Gastroesophageal sphincter (tissue), 4 donors: Measurements from ENCODE around the gene COG5. TPM values are rescaled to one million over a fixed set of nuclear protein-coding genes. Genes with fewer than 3 reads are reported as not detected.

Experiments used
- ATAC-seq: fragments of 150-250 bp; one replicate; pipeline ENCODE4 v1.9.1; 2016; ENCODE audit warnings: mild to moderate bottlenecking, moderate library complexity
- H3K27ac ChIP-seq, 4 donors: fragments of 200-600 bp; sonication (generic) in 3 of 4; 1 replicate in 3 of 4; 2 replicates in 1 of 4; pipeline ENCODE4 v1.5.1; 2016 to 2019
- H3K27me3 ChIP-seq: fragments of 200-600 bp; sonication (generic); one replicate; pipeline ENCODE4 v1.5.1; 2019
- H3K36me3 ChIP-seq, 2 donors: fragments of 200-600 bp; sonication (generic); one replicate each; pipeline ENCODE4 v1.5.1; 2019; ENCODE audit warnings: control low read depth in 1 of 2
- H3K4me1 ChIP-seq, 3 donors: fragments of 200-600 bp; sonication (generic); 1 replicate in 2 of 3; 2 replicates in 1 of 3; pipeline ENCODE4 v1.5.1; 2016 to 2019; ENCODE audit warnings: control low read depth in 2 of 3
- H3K4me3 ChIP-seq, 2 donors: fragments of 200-600 bp; sonication (generic); one replicate each; pipeline ENCODE4 v1.5.1; 2019; ENCODE audit warnings: mild to moderate bottlenecking in 1 of 2, moderate library complexity in 1 of 2
- H3K9me3 ChIP-seq, 3 donors: fragments of 200-600 bp; sonication (generic); one replicate each; pipeline ENCODE4 v1.5.1; 2017 to 2019; ENCODE audit warnings: control low read depth in 2 of 3
- EP300 ChIP-seq: sonication (generic); formaldehyde crosslinking; IDR thresholded peaks from one replicate; pipeline ENCODE4 v1.6.1; 2017; ENCODE audit warnings: antibody characterized with exemption, mild to moderate bottlenecking
- POLR2A ChIP-seq, 2 donors: fragments of 450-650 bp; IDR thresholded peaks; one replicate each; pipeline ENCODE4 v1.6.1; 2017; ENCODE audit warnings: antibody characterized with exemption in 2 of 2, mild to moderate bottlenecking in 2 of 2, moderate library complexity in 1 of 2
- POLR2AphosphoS5 ChIP-seq: sonication (generic); formaldehyde crosslinking; IDR thresholded peaks from one replicate; pipeline ENCODE4 v1.6.1; 2017; ENCODE audit warnings: antibody characterized with exemption
- WGBS, 2 donors: methylation state at CpG; one replicate each; pipeline ENCODE4 v1.1.5; 2018; ENCODE audit warnings: low coverage in 1 of 2; 5-methylcytosine and 5-hydroxymethylcytosine counted together
- total RNA-seq, 4 donors: library from RNA; depleted of rRNA; stranded (reverse); fragments of >200 nt; gene quantifications; one replicate each; pipeline ENCODE4 v1.1.0, GENCODE V29; 2016
- TF ChIP-seq, protein P1 (sequence below), 4 experiments: fragments of 200-600 bp in 2 of 4; fragments of 450-650 bp in 2 of 4; sonication (generic) in 1 of 4; IDR thresholded peaks; one replicate each; pipeline ENCODE4 v1.5.1; 2017 to 2019; ENCODE audit warnings: antibody characterized with exemption in 4 of 4, mild to moderate bottlenecking in 2 of 4, moderate library complexity in 2 of 4

Gene COG5
- total RNA-seq, 4 donors from 2014 or later, result 31.6 to 50.4 (median 41.1) TPM

DNA sequence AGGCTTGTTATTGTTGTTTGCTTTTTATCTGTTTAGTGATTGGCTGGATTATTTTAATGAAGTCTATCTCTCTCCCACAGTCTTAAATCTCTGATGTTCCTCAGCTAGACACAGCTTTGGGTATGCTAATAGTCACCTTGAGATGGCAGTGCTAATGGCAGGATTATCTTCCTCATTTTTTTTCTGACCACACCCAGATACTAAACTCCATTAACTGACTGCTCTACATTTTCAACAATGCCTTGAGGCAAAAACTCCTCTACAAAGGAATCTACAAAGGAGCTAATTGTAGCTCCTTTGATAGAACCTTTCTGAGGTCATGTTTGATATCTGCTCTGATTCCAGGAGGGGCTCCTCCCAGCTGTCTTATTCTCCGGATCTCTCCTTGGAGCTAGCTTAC lies 272.3 kb downstream of the COG5 start:
- no peak for ATAC-seq
- Histone ChIP-seq H3K4me1 (peaks cover 0 to 6% (median 0%) of the 10 kb centered on the region in 3 donors), H3K27me3 (no peaks in the 10 kb centered on the region), H3K9me3 (no peaks in the 10 kb centered on the region), H3K27ac (no peak overlapping the region), H3K4me3 (no peak overlapping the region), H3K36me3 (peaks cover 0 to 30% of the 10 kb centered on the region in 2 donors)
- 100% methylated on average over 1 of the region's 1 CpG; no CpG with 5 or more reads in 1 of the 2 donors for WGBS, 2 donors
- TF ChIP-seq POLR2A (IDR thresholded peaks at IDR 0.05), result no peak
- TF ChIP-seq EP300, result no peak
- no peak for TF ChIP-seq POLR2AphosphoS5
- TF ChIP-seq, protein P1, sequence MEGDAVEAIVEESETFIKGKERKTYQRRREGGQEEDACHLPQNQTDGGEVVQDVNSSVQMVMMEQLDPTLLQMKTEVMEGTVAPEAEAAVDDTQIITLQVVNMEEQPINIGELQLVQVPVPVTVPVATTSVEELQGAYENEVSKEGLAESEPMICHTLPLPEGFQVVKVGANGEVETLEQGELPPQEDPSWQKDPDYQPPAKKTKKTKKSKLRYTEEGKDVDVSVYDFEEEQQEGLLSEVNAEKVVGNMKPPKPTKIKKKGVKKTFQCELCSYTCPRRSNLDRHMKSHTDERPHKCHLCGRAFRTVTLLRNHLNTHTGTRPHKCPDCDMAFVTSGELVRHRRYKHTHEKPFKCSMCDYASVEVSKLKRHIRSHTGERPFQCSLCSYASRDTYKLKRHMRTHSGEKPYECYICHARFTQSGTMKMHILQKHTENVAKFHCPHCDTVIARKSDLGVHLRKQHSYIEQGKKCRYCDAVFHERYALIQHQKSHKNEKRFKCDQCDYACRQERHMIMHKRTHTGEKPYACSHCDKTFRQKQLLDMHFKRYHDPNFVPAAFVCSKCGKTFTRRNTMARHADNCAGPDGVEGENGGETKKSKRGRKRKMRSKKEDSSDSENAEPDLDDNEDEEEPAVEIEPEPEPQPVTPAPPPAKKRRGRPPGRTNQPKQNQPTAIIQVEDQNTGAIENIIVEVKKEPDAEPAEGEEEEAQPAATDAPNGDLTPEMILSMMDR (IDR thresholded peaks at IDR 0.05), result no peak

DNA sequence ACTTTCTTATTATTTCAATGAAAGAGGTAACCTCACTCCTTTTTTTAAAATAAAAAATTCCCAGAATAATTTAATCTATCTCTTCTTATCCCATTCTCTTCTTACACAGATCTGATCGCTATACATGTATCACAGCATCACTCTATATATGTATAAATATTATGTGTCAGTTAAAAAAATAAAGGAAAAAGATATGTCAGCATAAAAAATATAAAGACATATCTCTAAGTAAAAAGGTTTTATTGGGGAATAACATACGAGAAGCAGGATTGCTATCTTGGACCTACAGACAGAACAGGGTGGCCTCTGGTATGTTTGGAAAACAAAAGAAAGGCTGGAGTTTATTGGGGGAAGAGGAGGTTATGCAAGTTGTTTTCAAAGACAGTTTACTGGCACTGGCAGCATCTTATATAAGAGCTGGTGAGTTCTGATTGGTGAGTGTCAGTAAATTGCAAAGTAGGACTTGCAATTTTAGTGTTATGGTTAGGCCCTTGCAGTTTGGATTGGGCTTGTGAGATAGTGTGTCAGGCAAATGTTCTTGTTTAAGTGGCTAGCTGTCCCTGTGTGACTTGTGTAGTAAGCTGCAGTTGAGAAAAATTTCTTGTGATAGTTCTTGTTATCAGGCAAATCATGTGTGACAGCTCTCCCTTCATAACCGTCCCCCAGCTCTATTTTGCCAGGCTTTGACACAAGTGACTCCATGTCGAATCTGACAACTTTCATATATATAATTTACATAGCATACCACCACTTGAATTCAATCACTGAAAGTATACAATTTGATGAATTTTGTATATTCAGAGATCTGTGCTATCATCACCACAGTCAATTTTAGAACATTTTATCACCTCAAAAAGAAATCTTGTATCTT lies 276.7 kb downstream of the COG5 start:
- no peaks in the 10 kb centered on the region for H3K27me3 ChIP-seq
- H3K9me3 ChIP-seq, result no peaks in the 10 kb centered on the region
- peaks cover 0 to 6% (median 0%) of the 10 kb centered on the region in 3 donors for H3K4me1 ChIP-seq
- H3K27ac ChIP-seq, result no peak overlapping the region
- no peak overlapping the region for H3K4me3 ChIP-seq
- ATAC-seq, result peak; percentile 36
- WGBS, 2 donors, result 70% methylated on average over 3 to 4 of the region's 4 CpGs
- H3K36me3 ChIP-seq, result peaks cover 0 to 26% of the 10 kb centered on the region in 2 donors
- TF ChIP-seq, protein P1 (IDR thresholded peaks at IDR 0.05), result no peak
- TF ChIP-seq POLR2AphosphoS5, result no peak
- no peak for TF ChIP-seq EP300
- TF ChIP-seq POLR2A (IDR thresholded peaks at IDR 0.05), result no peak

DNA sequence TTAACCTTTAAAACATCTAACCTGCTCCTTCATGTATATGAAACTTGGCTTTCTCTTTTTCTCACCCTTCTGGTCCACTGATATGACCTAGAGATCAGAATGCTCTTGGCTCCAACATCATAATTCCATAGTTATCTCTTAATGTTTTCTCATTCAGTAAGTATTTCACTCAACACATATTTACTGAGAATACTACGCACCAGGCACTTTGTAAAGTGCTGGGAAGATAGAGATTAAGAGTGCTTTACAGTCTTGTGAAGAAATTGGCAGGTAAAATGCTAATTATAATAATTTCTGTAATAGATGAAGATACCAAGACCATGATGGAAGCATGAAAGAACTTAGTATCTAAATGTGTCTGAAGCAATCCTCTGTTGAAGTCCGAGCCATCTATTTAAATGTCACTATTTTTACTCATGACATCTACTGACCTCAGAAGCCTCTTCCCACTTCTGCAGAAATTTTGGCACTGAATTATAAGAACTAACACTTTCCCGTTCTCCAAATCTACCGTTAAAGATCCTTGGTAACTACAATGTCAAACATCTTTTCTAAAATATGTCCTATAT lies 278.7 kb downstream of the COG5 start:
- no peak for ATAC-seq

DNA sequence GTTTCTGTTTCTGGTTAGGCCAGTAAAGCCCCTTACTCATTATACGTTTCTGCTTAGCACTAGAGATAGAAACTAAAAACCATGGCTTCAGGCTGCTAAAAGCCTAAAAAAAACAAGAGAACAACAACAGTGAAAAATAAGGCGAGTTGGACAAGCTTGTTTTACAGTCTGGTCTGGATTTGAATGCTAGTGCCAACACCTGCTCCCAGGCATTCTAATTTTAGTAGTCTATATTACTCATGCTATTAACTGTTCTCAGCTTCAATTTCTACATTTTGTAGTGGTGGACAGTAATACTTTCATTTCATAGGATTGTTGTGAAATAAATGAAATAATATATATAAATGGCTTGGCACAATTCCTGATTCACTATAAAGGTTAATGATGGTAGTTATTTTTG lies 286.4 kb downstream of the COG5 start:
- H3K4me3 ChIP-seq, result no peak overlapping the region
- ATAC-seq, result no peak
- peaks cover 0 to 6% of the 10 kb centered on the region in 2 donors for H3K36me3 ChIP-seq
- no peaks in the 10 kb centered on the region for H3K27me3 ChIP-seq
- WGBS, 2 donors, result 40 to 53% methylated on average over 2 of the region's 2 CpGs
- H3K27ac ChIP-seq, result no peak overlapping the region
- TF ChIP-seq POLR2AphosphoS5, result no peak
- TF ChIP-seq EP300, result no peak
- no peak for TF ChIP-seq POLR2A (IDR thresholded peaks at IDR 0.05)
- TF ChIP-seq, protein P1 (IDR thresholded peaks at IDR 0.05), result no peak
- no peaks in the 10 kb centered on the region for H3K4me1 ChIP-seq
- H3K9me3 ChIP-seq, result no peaks in the 10 kb centered on the region

More for the DNA sequence above, 278.7 kb downstream of the COG5 start:
- Histone ChIP-seq H3K36me3 (peaks cover 0 to 12% of the 10 kb centered on the region in 2 donors), H3K9me3 (no peaks in the 10 kb centered on the region), H3K27ac (no peak overlapping the region), H3K4me3 (no peak overlapping the region), H3K4me1 (peaks cover 0 to 6% (median 0%) of the 10 kb centered on the region in 3 donors), H3K27me3 (no peaks in the 10 kb centered on the region)
- WGBS, 2 donors, result 67 to 75% methylated on average over 4 of the region's 4 CpGs
- TF ChIP-seq EP300, result no peak
- TF ChIP-seq, protein P1 (IDR thresholded peaks at IDR 0.05), result no peak
- TF ChIP-seq POLR2AphosphoS5, result no peak
- no peak for TF ChIP-seq POLR2A (IDR thresholded peaks at IDR 0.05)
